Glutamatergic neuron (in vitro differentiated cells): ENCODE data around the gene STXBP6. TPM values are rescaled to one million over a fixed set of nuclear protein-coding genes. Genes with fewer than 3 reads are reported as not detected.

Experiments used
- DNase-seq: peaks from one replicate; pipeline ENCODE4 v3.0.0; 2022
- H3K27ac Mint-ChIP-seq: one replicate; pipeline ENCODE4 v1.8.0; 2020; ENCODE audit warnings: mild to moderate bottlenecking, mixed read lengths, inconsistent platforms; ENCODE audit not compliant: unreplicated experiment
- H3K27me3 Mint-ChIP-seq: one replicate; pipeline ENCODE4 v1.8.0; 2020; ENCODE audit warnings: mild to moderate bottlenecking, moderate library complexity, mixed read lengths, inconsistent platforms; ENCODE audit not compliant: unreplicated experiment
- H3K36me3 Mint-ChIP-seq: one replicate; pipeline ENCODE4 v1.8.0; 2020; ENCODE audit warnings: mild to moderate bottlenecking, mixed read lengths, inconsistent platforms; ENCODE audit not compliant: unreplicated experiment
- H3K4me1 Mint-ChIP-seq: one replicate; pipeline ENCODE4 v1.8.0; 2020; ENCODE audit warnings: mild to moderate bottlenecking, low read depth, mixed read lengths, inconsistent platforms; ENCODE audit not compliant: unreplicated experiment
- H3K4me3 Mint-ChIP-seq: one replicate; pipeline ENCODE4 v1.8.0; 2020; ENCODE audit warnings: mild to moderate bottlenecking, mixed read lengths, inconsistent platforms; ENCODE audit not compliant: unreplicated experiment
- H3K9me3 Mint-ChIP-seq: one replicate; pipeline ENCODE4 v1.8.0; 2020; ENCODE audit warnings: mild to moderate bottlenecking, moderate library complexity, mixed read lengths, inconsistent platforms; ENCODE audit not compliant: unreplicated experiment
- total RNA-seq: library from RNA; stranded (reverse); fragmentation: NEBNext Ultra II Directional; extraction: Animal tissue kit (Norgen Biotek cat#: 25700); gene quantifications from one replicate; pipeline ENCODE4 v1.2.1, GENCODE V29; 2021; ENCODE audit not compliant: unreplicated experiment
- TF ChIP-seq, protein P1 (sequence below): fragments of 200-600 bp; sonication (generic); IDR thresholded peaks from one replicate; pipeline ENCODE4 v1.5.0; 2021; ENCODE audit not compliant: partially characterized antibody, unreplicated experiment

Gene STXBP6
- total RNA-seq, 1 donor from 2014 or later = 0.49 TPM

DNA sequence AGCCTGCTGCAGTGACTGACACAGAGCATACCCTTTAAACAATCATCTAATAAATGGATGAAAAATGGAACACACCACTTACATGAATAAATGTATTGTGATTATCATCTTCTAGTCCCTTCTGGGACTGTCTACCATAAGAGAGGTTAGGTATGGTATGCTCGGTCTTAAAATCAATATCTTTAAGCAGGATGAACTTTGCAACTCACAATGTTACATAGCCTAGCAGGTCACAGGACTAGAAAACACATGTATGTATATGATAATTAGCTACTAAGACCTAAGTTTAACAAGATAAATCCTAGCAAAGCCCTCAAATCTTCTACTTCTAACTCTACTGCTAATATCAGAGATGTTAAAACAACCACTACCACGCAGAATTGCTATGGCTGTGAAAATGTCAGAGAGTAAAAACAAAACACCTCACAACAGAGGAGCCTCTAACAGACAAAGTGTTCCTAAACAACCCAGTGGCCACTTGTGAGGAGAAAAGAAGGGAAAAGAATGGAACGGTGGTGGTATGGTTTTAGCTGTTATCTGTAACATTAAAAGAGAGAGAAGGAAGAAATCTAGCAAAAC lies 139.4 kb downstream of the STXBP6 start:
- no peaks in the 10 kb centered on the region for H3K9me3 Mint-ChIP-seq
- peaks cover 2% of the 10 kb centered on the region for H3K27me3 Mint-ChIP-seq
- TF ChIP-seq, protein P1, sequence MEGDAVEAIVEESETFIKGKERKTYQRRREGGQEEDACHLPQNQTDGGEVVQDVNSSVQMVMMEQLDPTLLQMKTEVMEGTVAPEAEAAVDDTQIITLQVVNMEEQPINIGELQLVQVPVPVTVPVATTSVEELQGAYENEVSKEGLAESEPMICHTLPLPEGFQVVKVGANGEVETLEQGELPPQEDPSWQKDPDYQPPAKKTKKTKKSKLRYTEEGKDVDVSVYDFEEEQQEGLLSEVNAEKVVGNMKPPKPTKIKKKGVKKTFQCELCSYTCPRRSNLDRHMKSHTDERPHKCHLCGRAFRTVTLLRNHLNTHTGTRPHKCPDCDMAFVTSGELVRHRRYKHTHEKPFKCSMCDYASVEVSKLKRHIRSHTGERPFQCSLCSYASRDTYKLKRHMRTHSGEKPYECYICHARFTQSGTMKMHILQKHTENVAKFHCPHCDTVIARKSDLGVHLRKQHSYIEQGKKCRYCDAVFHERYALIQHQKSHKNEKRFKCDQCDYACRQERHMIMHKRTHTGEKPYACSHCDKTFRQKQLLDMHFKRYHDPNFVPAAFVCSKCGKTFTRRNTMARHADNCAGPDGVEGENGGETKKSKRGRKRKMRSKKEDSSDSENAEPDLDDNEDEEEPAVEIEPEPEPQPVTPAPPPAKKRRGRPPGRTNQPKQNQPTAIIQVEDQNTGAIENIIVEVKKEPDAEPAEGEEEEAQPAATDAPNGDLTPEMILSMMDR = no peak
- DNase-seq = no peak
- H3K4me1 Mint-ChIP-seq = no peaks in the 10 kb centered on the region
- H3K27ac Mint-ChIP-seq = no peak overlapping the region
- H3K36me3 Mint-ChIP-seq = no peaks in the 10 kb centered on the region
- no peak overlapping the region for H3K4me3 Mint-ChIP-seq

DNA sequence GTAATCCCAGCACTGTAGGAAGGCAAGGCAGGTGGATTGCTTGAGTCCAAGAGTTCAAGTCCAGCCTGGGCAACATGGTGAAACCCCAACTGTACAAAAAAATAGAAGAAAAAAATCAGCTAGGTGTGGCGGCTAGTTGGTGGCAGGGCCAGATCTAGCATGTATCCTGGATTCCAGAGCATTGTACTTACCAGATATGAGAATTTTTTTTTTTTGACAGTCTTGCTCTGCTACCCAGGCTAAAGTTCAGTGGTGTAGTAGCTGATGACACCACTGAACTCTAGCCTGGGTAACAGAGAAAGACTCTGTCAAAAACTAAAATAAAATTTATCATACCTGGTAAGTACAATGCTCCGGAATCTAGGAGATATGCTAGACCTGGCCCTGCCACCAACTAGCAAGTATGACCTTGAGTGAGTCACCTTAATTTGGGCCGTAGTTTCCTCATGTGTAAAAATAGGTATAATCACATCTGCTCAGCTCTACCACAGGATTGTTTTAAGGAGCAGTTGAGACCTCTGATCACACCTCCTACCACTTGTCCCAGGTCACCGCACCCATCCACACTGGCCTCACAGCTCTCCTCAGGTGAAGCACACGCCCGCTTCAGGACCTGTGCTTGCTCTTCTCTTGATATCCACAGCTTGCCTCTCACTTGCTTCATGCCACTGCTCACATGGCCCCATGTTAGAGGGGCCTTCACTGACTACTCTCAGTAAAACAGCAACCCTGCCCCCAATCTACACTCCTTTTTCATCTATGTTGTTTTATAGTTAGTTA lies 140.2 kb downstream of the STXBP6 start:
- TF ChIP-seq, protein P1 = no peak
- H3K27ac Mint-ChIP-seq = no peak overlapping the region

DNA sequence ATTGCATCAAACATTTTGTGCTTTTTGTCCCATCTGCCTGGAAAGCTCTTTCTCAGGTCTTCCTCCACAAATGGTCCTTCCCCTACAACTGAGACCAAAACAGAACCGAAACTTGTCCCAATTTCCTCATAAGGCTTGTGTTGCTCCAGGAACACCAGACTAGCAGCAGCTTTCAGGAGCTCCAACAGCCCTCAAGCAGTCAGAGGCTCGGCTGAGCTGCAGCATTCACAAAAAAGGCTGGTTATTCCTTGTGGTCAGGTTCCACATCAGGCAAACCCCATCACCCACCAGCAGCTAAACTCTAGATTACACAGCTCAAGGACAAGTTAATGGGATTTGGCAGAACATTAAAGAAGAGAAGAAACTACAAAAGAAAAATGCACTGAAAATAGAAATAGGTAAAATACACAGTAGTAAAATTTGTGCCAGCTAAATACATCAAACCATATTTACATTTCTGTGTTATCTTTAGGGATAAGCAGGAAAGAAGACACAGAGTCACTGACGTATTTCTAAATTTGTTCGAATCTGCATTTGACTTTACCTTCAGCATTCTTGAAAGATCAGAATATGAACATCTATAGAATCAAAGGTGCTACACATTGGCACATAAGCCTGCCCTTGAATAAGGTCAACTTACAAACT lies 141.2 kb downstream of the STXBP6 start:
- Mint-ChIP-seq H3K9me3 (no peaks in the 10 kb centered on the region), H3K4me3 (no peak overlapping the region), H3K4me1 (no peaks in the 10 kb centered on the region), H3K36me3 (no peaks in the 10 kb centered on the region), H3K27me3 (peaks cover 2% of the 10 kb centered on the region), H3K27ac (no peak overlapping the region)
- TF ChIP-seq, protein P1 = no peak
- no peak for DNase-seq

More for the DNA sequence above, 140.2 kb downstream of the STXBP6 start:
- Mint-ChIP-seq H3K36me3 (no peaks in the 10 kb centered on the region), H3K27me3 (peaks cover 2% of the 10 kb centered on the region), H3K4me3 (no peak overlapping the region), H3K9me3 (no peaks in the 10 kb centered on the region), H3K4me1 (no peaks in the 10 kb centered on the region)
- no peak for DNase-seq

DNA sequence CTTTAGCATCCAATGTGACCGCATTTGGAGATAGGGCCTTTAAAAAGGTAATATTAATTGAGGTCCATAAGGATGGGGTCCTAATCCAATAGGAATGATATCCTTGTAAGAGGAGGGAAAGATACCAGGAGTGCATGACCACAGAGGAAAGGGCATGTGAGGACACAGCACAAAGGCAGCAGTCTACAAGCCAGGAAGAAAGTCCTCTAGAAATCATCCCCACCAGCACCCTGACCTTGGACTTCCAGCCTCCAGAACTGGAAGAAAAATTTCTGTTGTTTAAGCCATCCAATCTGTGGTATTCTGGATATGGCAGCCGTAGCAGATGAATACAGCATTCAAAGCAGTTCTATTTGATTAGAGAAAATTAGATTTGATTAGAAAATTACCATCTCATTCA lies 145.4 kb downstream of the STXBP6 start:
- Mint-ChIP-seq H3K27ac (no peak overlapping the region), H3K36me3 (no peaks in the 10 kb centered on the region), H3K9me3 (no peaks in the 10 kb centered on the region), H3K4me1 (no peaks in the 10 kb centered on the region), H3K4me3 (no peak overlapping the region), H3K27me3 (no peaks in the 10 kb centered on the region)
- DNase-seq = no peak
- TF ChIP-seq, protein P1 = no peak

DNA sequence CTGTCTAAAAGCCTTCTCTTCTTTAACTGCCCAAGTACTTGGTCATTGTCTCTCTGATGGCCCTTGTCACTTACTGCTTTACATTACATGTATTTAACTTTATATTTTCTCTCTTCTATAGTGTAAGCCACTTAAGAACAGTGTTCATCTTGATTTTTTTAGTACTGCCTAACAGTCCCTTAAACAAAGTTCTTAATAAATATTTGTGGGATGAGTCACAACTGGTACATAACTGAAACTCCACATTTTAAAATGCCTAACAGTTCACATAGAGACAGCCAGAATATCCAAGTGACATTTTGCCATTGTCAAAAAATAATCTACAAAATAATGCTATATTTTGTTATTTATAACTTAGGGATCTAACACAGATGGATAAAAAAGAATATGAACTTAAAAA lies 146.6 kb downstream of the STXBP6 start:
- Mint-ChIP-seq H3K27ac (no peak overlapping the region), H3K27me3 (no peaks in the 10 kb centered on the region), H3K36me3 (no peaks in the 10 kb centered on the region), H3K4me1 (no peaks in the 10 kb centered on the region), H3K9me3 (no peaks in the 10 kb centered on the region), H3K4me3 (no peak overlapping the region)
- no peak for DNase-seq
- TF ChIP-seq, protein P1 = no peak
